Sigmoid colon (tissue), 4 donors: ENCODE data around the gene SFXN5.

Experiments used
- CTCF ChIP-seq, 4 experiments: fragments of 450-650 bp in 3 of 4; fragments of 200-600 bp in 1 of 4; IDR thresholded peaks; one replicate each; pipeline ENCODE4 v1.5.1; 2016 to 2019; ENCODE audit warnings: antibody characterized with exemption in 4 of 4, mild to moderate bottlenecking in 3 of 4, moderate library complexity in 2 of 4
- EP300 ChIP-seq, 4 donors: sonication (generic); formaldehyde crosslinking; IDR thresholded peaks; one replicate each; pipeline ENCODE4 v1.6.1; 2017; ENCODE audit warnings: antibody characterized with exemption in 4 of 4
- POLR2A ChIP-seq, 2 donors: fragments of 450-650 bp; IDR thresholded peaks; one replicate each; pipeline ENCODE4 v1.6.1; 2016; ENCODE audit warnings: antibody characterized with exemption in 2 of 2, mild to moderate bottlenecking in 2 of 2, moderate library complexity in 2 of 2
- POLR2AphosphoS5 ChIP-seq, 4 donors: sonication (generic); formaldehyde crosslinking; IDR thresholded peaks; one replicate each; pipeline ENCODE4 v1.6.1; 2017; ENCODE audit warnings: antibody characterized with exemption in 4 of 4

GRCh38 chr2:72945450-72946019, 126.0 kb downstream of the SFXN5 start:
- no peak for TF ChIP-seq POLR2A (IDR thresholded peaks at IDR 0.05)
- no peak for TF ChIP-seq CTCF (IDR thresholded peaks at IDR 0.05)
- no peak for TF ChIP-seq POLR2AphosphoS5 (IDR thresholded peaks at IDR 0.05)
- TF ChIP-seq EP300 (IDR thresholded peaks at IDR 0.05): no peak
